ENCODE data around the gene ADD1.

Gene ADD1

GRCh38 chr4:2856266-2856665, 12.6 kb downstream of the ADD1 start:
- no peaks in the 10 kb centered on the region for H3K9me3 ChIP-seq
- no peaks in the 10 kb centered on the region for H3K27me3 ChIP-seq
- H3K27ac ChIP-seq, result no peak overlapping the region
- no peak overlapping the region for H3K4me3 ChIP-seq
- peaks cover 10 to 15% (median 10%) of the 10 kb centered on the region in 3 donors for H3K36me3 ChIP-seq
- peaks cover 0 to 74% (median 42%) of the 10 kb centered on the region in 4 donors for H3K4me1 ChIP-seq
- TF ChIP-seq CTCF (IDR thresholded peaks at IDR 0.05), result no peak
- DNase-seq, result no peak
- intact Hi-C loops (cut with DNase I; ENCODE audit: low total_unique reads), result no loop called here

GRCh38 chr4:2857349-2857927, 13.8 kb downstream of the ADD1 start:
- Histone ChIP-seq H3K27me3 (no peaks in the 10 kb centered on the region), H3K4me1 (peaks cover 0 to 83% (median 47%) of the 10 kb centered on the region in 4 donors), H3K27ac (no peak overlapping the region), H3K4me3 (no peak overlapping the region), H3K36me3 (peaks cover 10 to 15% (median 10%) of the 10 kb centered on the region in 3 donors), H3K9me3 (no peaks in the 10 kb centered on the region)
- no peak for DNase-seq
- intact Hi-C loops (cut with DNase I; ENCODE audit: low total_unique reads), result no loop called here
- TF ChIP-seq CTCF (IDR thresholded peaks at IDR 0.05), result no peak

GRCh38 chr4:2858451-2859217, 15.0 kb downstream of the ADD1 start:
- H3K9me3 ChIP-seq, result no peaks in the 10 kb centered on the region
- peak overlapping the region in 1 of 2 donors; percentile 16 for H3K27ac ChIP-seq
- TF ChIP-seq CTCF (IDR thresholded peaks at IDR 0.05), result no peak
- peaks cover 0 to 83% (median 47%) of the 10 kb centered on the region in 4 donors for H3K4me1 ChIP-seq
- peaks cover 7 to 13% (median 7%) of the 10 kb centered on the region in 3 donors for H3K36me3 ChIP-seq
- intact Hi-C loops (cut with DNase I; ENCODE audit: low total_unique reads), result no loop called here
- no peaks in the 10 kb centered on the region for H3K27me3 ChIP-seq
- DNase-seq, result no peak
- H3K4me3 ChIP-seq, result no peak overlapping the region

GRCh38 chr4:2859514-2859913, 15.9 kb downstream of the ADD1 start:
- H3K27ac ChIP-seq, result no peak overlapping the region
- no peak for DNase-seq
- intact Hi-C loops (cut with DNase I; ENCODE audit: low total_unique reads), result no loop called here
- H3K4me3 ChIP-seq, result no peak overlapping the region
- peaks cover 0 to 4% (median 0%) of the 10 kb centered on the region in 3 donors for H3K36me3 ChIP-seq
- H3K4me1 ChIP-seq, result peaks cover 0 to 84% (median 51%) of the 10 kb centered on the region in 4 donors
- no peak for TF ChIP-seq CTCF (IDR thresholded peaks at IDR 0.05)
- no peaks in the 10 kb centered on the region for H3K9me3 ChIP-seq
- H3K27me3 ChIP-seq, result no peaks in the 10 kb centered on the region

- H3K27ac ChIP-seq, result no peak overlapping the region
- no peaks in the 10 kb centered on the region for H3K36me3 ChIP-seq
- no peak for TF ChIP-seq CTCF (IDR thresholded peaks at IDR 0.05)
- no peak for DNase-seq
- H3K27me3 ChIP-seq, result no peaks in the 10 kb centered on the region
- H3K4me1 ChIP-seq, result peaks cover 0 to 84% (median 53%) of the 10 kb centered on the region in 4 donors
- H3K9me3 ChIP-seq, result no peaks in the 10 kb centered on the region
- intact Hi-C loops (cut with DNase I; ENCODE audit: low total_unique reads), result loop anchor here (10.0 kb wide), 1 partner anchor 96 kb away; no protein-coding TSS in a partner anchor
- H3K4me3 ChIP-seq, result no peak overlapping the region
Measured at GRCh38 chr4:2860391-2861348, 17.0 kb downstream of the ADD1 start.
